Measurements from ENCODE around the gene HSD17B11.
"Not testable (repeated sequence)": the region's sequence is repeated elsewhere in the genome, so short reads cannot be mapped to it uniquely, and the experiment has no call there.

HSD17B11 gene

DNA sequence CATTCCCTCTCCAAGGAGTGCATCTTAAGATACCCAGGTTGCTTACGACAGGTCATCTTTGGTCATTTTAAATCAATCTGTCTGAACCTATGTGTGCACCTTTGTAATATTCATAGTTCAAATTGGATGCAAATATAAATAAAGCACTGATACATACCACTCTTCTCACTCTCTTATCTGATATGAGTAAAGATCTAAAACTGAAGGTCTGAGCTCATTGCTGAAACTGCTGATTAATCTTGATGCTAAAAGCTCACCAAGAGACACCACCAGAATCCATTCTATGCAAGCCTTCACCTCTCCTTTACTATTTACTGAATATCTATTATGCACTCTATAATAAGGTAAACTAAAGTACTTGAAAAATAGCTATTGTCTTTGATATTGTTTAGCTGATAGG, 84.9 kb downstream of the HSD17B11 start:
- TF ChIP-seq, protein P1, sequence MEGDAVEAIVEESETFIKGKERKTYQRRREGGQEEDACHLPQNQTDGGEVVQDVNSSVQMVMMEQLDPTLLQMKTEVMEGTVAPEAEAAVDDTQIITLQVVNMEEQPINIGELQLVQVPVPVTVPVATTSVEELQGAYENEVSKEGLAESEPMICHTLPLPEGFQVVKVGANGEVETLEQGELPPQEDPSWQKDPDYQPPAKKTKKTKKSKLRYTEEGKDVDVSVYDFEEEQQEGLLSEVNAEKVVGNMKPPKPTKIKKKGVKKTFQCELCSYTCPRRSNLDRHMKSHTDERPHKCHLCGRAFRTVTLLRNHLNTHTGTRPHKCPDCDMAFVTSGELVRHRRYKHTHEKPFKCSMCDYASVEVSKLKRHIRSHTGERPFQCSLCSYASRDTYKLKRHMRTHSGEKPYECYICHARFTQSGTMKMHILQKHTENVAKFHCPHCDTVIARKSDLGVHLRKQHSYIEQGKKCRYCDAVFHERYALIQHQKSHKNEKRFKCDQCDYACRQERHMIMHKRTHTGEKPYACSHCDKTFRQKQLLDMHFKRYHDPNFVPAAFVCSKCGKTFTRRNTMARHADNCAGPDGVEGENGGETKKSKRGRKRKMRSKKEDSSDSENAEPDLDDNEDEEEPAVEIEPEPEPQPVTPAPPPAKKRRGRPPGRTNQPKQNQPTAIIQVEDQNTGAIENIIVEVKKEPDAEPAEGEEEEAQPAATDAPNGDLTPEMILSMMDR (IDR thresholded peaks at IDR 0.05): no peak
- peaks cover 3% of the 10 kb centered on the region for H3K27me3 Mint-ChIP-seq (ENCODE audit: low read depth, poor library complexity)
- H3K4me1 Mint-ChIP-seq: peaks cover 20% of the 10 kb centered on the region
- H3K4me3 Mint-ChIP-seq: no peak overlapping the region
- H3K27ac Mint-ChIP-seq: no peak overlapping the region
- no peaks in the 10 kb centered on the region for H3K36me3 Mint-ChIP-seq (ENCODE audit: low read depth)
- no peak for DNase-seq
- peaks cover 8% of the 10 kb centered on the region for H3K9me3 Mint-ChIP-seq

GRCh38 chr4:87305562-87305961, 85.4 kb downstream of the HSD17B11 start:
- DNase-seq: no peak
- peaks cover 20% of the 10 kb centered on the region for H3K4me1 Mint-ChIP-seq
- peak overlapping the region; percentile 76 for H3K27ac Mint-ChIP-seq
- H3K27me3 Mint-ChIP-seq (ENCODE audit: low read depth, poor library complexity): peaks cover 3% of the 10 kb centered on the region
- H3K36me3 Mint-ChIP-seq (ENCODE audit: low read depth): no peaks in the 10 kb centered on the region
- H3K4me3 Mint-ChIP-seq: no peak overlapping the region
- peaks cover 8% of the 10 kb centered on the region for H3K9me3 Mint-ChIP-seq
- TF ChIP-seq, protein P1 (IDR thresholded peaks at IDR 0.05): no peak

DNA sequence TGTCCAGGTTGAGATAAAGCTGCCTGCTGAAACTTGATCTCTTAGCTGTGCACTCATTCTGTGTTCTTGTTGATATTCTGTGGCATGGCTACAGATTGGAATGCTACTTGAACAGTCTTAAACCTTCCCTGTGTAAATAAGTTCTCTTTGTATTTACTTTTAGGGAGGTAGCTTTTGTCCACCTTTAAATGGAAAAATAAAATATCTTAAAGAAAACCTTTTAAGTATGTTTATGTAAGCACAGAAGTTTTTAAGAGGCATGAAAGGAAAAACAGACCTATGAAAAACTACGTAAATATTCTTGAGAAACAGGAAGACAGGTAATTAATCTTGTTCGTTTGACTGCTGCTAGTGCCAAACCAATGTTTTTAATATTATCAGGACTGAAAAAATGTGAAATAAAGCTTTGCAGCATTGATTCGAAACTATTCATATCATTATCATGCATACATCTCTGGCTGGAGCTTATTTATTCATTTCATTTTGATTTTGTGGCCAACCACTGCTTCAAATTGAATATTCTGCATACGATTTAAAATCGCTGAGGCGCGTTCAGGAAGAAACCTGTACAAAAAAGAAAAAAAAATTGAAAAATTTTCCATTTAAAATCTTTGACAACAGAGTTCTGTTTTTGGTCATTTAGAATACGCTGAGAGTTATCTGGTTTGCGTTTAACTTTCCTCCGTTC, 86.1 kb downstream of the HSD17B11 start:
- H3K27me3 Mint-ChIP-seq (ENCODE audit: low read depth, poor library complexity): peaks cover 3% of the 10 kb centered on the region
- H3K36me3 Mint-ChIP-seq (ENCODE audit: low read depth): no peaks in the 10 kb centered on the region
- TF ChIP-seq, protein P1 (IDR thresholded peaks at IDR 0.05): no peak
- H3K4me3 Mint-ChIP-seq: no peak overlapping the region
- peak overlapping the region; percentile 76 for H3K27ac Mint-ChIP-seq
- peaks cover 8% of the 10 kb centered on the region for H3K9me3 Mint-ChIP-seq
- peaks cover 20% of the 10 kb centered on the region for H3K4me1 Mint-ChIP-seq
- DNase-seq: no peak

GRCh38 chr4:87299898-87300297, 91.1 kb downstream of the HSD17B11 start:
- Mint-ChIP-seq H3K4me3 (no peak overlapping the region), H3K27ac (no peak overlapping the region), H3K27me3 (ENCODE audit: low read depth, poor library complexity) (peaks cover 5% of the 10 kb centered on the region), H3K9me3 (peaks cover 14% of the 10 kb centered on the region), H3K36me3 (ENCODE audit: low read depth) (no peaks in the 10 kb centered on the region), H3K4me1 (peaks cover 8% of the 10 kb centered on the region)
- TF ChIP-seq, protein P1 (IDR thresholded peaks at IDR 0.05): no peak
- no peak for DNase-seq

- Mint-ChIP-seq H3K9me3 (peaks cover 22% of the 10 kb centered on the region), H3K36me3 (ENCODE audit: low read depth) (peaks cover 4% of the 10 kb centered on the region), H3K27me3 (ENCODE audit: low read depth, poor library complexity) (peaks cover 5% of the 10 kb centered on the region), H3K27ac (no peak overlapping the region), H3K4me1 (no peaks in the 10 kb centered on the region), H3K4me3 (no peak overlapping the region)
- TF ChIP-seq, protein P1 (IDR thresholded peaks at IDR 0.05): no peak
- DNase-seq: no peak
Observed at GRCh38 chr4:87298362-87298761, 92.6 kb downstream of the HSD17B11 start.

GRCh38 chr4:87294911-87295310, 96.1 kb downstream of the HSD17B11 start:
- not testable (repeated sequence) for H3K4me3 Mint-ChIP-seq; H3K27ac Mint-ChIP-seq; DNase-seq; H3K36me3 Mint-ChIP-seq (ENCODE audit: low read depth); H3K4me1 Mint-ChIP-seq; H3K27me3 Mint-ChIP-seq (ENCODE audit: low read depth, poor library complexity)
- peaks cover 28% of the 10 kb centered on the region for H3K9me3 Mint-ChIP-seq

- not testable (repeated sequence) for H3K27me3 Mint-ChIP-seq (ENCODE audit: low read depth, poor library complexity); DNase-seq; H3K36me3 Mint-ChIP-seq (ENCODE audit: low read depth); H3K4me3 Mint-ChIP-seq; H3K27ac Mint-ChIP-seq; H3K4me1 Mint-ChIP-seq
- H3K9me3 Mint-ChIP-seq: peaks cover 28% of the 10 kb centered on the region
Observed at GRCh38 chr4:87293889-87294288, 97.1 kb downstream of the HSD17B11 start.
